Spleen (tissue), 7 donors: ENCODE measurements around the gene ZCCHC4.

Experiments used
- CTCF ChIP-seq, 11 experiments: fragments of 200-600 bp in 7 of 11; fragments of 450-650 bp in 4 of 11; sonication (generic) in 4 of 11; IDR thresholded peaks in 8 of 11; conservative IDR thresholded peaks in 3 of 11; 1 replicate in 7 of 11; 2 replicates in 4 of 11; pipeline versions ENCODE4 v1.4.0 to v1.8.0; 2016 to 2021; ENCODE audit warnings: antibody characterized with exemption in 11 of 11, inconsistent platforms in 4 of 11, mild to moderate bottlenecking in 1 of 11
- POLR2A ChIP-seq, 3 donors: fragments of 450-650 bp; IDR thresholded peaks; one replicate each; pipeline ENCODE4 v1.5.1; 2017; ENCODE audit warnings: antibody characterized with exemption in 3 of 3, mild to moderate bottlenecking in 1 of 3
- donor health status: DM: no; HTN: no; CAD: no; lungs with moderate emphysema.
- donor health status: DM: no; HTN: no; CAD: no.
- donor health status: DM: no; HTN: no; CAD: no.

GRCh38 chr4:25383647-25384046 lies 71.1 kb downstream of the ZCCHC4 start:
- no peak for TF ChIP-seq POLR2A (IDR thresholded peaks at IDR 0.05)
- TF ChIP-seq CTCF (IDR thresholded peaks at IDR 0.05 in 8 of 11, conservative IDR thresholded peaks at IDR 0.05 in 3 of 11): no peak
